Left ventricle myocardium inferior (tissue), 1 donor: ENCODE data around the gene PLCD1. TPM values are rescaled to one million over a fixed set of nuclear protein-coding genes. Genes with fewer than 3 reads are reported as not detected.

Source experiments
- DNase-seq: peaks from one replicate; pipeline ENCODE4 v3.0.0-alpha.2; 2020
- H3K27ac ChIP-seq: fragments of 200-600 bp; replicated peaks from 2 replicates; pipeline ENCODE4 v1.8.0; 2021
- H3K27me3 ChIP-seq: fragments of 200-600 bp; 2 replicates; pipeline ENCODE4 v1.8.0; 2021; ENCODE audit warnings: low read depth
- H3K36me3 ChIP-seq: fragments of 200-600 bp; 2 replicates; pipeline ENCODE4 v1.8.0; 2021
- H3K4me1 ChIP-seq: fragments of 200-600 bp; 2 replicates; pipeline ENCODE4 v1.8.0; 2021
- H3K4me3 ChIP-seq: fragments of 200-600 bp; 2 replicates; pipeline ENCODE4 v1.8.0; 2021; ENCODE audit warnings: mild to moderate bottlenecking, moderate library complexity
- H3K9me3 ChIP-seq: fragments of 200-600 bp; replicated peaks from 2 replicates; pipeline ENCODE4 v1.8.0; 2021
- intact Hi-C: fragments of 100-400 bp; cut with micrococcal nuclease; formaldehyde crosslinking; loops from one replicate; pipeline ENCODE4 v1.11.0; 2022
- total RNA-seq: library from RNA; stranded (reverse); fragmentation: NEBNext Ultra II Directional; extraction: Animal tissue kit (Norgen Biotek cat#: 25700); gene quantifications from one replicate; pipeline ENCODE4 v1.2.1, GENCODE V29; 2021
- TF ChIP-seq, protein P1 (sequence below): fragments of 200-600 bp; IDR thresholded peaks from 2 replicates; pipeline ENCODE4 v1.8.0; 2021; ENCODE audit warnings: antibody characterized with exemption, mild to moderate bottlenecking, borderline replicate concordance
- donor health status: DM: no; HTN: yes; CAD: no; lungs with severe emphysema.

PLCD1 gene
- total RNA-seq, 1 donor from 2014 or later = 10.3 TPM

DNA sequence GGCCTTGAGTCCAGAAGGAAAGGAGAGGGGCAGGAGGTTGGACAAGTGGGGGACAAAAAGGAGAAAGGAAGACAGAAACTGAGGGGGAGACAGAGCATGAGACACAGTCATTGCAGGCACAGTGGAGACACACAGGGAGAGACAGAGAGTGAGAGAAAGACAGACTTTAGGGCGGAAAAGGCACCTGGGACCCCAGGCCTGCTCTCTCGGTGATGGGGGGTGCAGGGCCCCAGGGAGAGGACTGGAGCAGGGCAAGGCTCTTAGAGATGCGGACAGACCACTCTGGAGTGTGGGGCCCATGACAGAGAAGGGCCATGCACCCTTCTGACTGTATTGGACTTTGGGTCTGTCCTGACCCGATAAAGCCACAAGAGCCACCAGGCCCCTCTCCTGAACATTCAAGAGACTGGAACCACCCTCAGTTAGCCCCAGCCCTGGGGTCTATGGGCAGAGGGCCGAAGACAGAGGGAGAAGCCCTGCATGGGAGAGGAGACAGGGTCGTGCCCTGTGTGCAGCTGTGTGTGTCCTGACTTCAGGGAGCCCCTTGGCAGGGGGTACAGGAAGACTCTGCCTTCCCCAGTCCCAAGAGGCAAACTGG lies 12.5 kb downstream of the PLCD1 start:
- TF ChIP-seq, protein P1, sequence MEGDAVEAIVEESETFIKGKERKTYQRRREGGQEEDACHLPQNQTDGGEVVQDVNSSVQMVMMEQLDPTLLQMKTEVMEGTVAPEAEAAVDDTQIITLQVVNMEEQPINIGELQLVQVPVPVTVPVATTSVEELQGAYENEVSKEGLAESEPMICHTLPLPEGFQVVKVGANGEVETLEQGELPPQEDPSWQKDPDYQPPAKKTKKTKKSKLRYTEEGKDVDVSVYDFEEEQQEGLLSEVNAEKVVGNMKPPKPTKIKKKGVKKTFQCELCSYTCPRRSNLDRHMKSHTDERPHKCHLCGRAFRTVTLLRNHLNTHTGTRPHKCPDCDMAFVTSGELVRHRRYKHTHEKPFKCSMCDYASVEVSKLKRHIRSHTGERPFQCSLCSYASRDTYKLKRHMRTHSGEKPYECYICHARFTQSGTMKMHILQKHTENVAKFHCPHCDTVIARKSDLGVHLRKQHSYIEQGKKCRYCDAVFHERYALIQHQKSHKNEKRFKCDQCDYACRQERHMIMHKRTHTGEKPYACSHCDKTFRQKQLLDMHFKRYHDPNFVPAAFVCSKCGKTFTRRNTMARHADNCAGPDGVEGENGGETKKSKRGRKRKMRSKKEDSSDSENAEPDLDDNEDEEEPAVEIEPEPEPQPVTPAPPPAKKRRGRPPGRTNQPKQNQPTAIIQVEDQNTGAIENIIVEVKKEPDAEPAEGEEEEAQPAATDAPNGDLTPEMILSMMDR = no peak
- no peak for DNase-seq
- peaks cover 10% of the 10 kb centered on the region for H3K4me1 ChIP-seq
- H3K36me3 ChIP-seq = peaks cover 48% of the 10 kb centered on the region
- H3K27ac ChIP-seq = no peak overlapping the region
- peaks cover 10% of the 10 kb centered on the region for H3K9me3 ChIP-seq
- no peaks in the 10 kb centered on the region for H3K27me3 ChIP-seq
- intact Hi-C loops = no loop called here
- no peak overlapping the region for H3K4me3 ChIP-seq

DNA sequence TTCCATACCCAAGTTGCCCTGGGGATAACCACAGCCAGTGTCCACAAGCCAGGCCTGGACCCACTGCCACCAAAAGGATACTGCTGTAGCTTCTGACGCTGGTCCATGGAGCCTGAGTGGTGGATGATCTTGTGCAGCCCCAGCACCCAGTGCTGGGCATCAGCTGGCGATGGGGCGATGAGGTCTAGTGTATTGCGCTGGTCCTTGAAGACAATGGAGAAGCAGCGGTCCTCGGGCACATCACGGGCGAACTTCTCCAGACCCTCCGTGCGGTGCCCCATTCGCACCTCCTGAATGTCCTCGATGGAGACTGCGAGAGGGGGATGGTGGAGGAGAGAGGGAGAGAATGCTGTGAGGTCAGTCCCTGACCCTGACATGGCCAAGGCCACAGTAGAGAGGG lies 13.0 kb downstream of the PLCD1 start:
- no peak overlapping the region for H3K4me3 ChIP-seq
- H3K4me1 ChIP-seq = peaks cover 10% of the 10 kb centered on the region
- peaks cover 10% of the 10 kb centered on the region for H3K9me3 ChIP-seq
- no peak for DNase-seq
- H3K27ac ChIP-seq = no peak overlapping the region
- TF ChIP-seq, protein P1 = no peak
- intact Hi-C loops = no loop called here
- H3K36me3 ChIP-seq = peaks cover 50% of the 10 kb centered on the region
- no peaks in the 10 kb centered on the region for H3K27me3 ChIP-seq

DNA sequence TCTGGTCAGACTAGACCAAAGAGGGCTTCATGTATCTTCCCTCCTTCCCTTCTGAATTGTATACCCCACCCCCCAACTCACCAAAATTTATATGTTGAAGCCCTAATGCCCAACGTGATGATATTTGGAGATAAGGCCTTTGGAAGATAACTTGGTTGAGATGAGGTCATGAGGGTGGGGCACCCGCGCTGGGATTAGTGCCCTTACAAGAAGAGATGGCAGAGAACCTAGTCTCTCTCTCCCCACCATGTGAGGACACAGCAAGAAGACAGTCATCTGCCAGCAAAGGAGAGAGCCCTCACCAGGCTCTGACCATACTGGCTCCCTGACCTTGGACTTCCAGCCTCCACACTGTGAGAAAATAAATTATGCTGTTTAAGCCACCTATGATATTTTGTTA lies 13.5 kb downstream of the PLCD1 start:
- H3K4me3 ChIP-seq = no peak overlapping the region
- H3K9me3 ChIP-seq = peaks cover 10% of the 10 kb centered on the region
- no peaks in the 10 kb centered on the region for H3K27me3 ChIP-seq
- DNase-seq = no peak
- TF ChIP-seq, protein P1 = no peak
- H3K27ac ChIP-seq = no peak overlapping the region
- intact Hi-C loops = no loop called here
- peaks cover 54% of the 10 kb centered on the region for H3K36me3 ChIP-seq
- peaks cover 10% of the 10 kb centered on the region for H3K4me1 ChIP-seq

DNA sequence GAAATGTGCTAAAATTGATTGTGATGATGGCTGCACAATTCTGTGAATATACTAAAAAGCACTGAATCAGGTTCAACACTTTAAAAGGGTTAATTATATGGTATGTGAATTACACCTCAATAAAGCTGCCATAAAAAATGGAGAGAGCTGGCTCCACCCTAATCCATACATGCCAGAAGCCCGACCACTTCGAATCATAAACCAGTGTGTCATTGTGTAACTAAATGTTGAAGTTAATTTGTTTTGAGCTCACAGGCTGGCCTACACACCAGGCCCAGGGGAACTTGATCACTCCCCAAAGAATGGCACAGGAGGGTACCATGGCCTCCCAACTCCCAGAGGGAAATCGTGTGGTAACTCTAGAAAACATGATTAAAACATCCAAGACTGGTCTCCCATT lies 14.0 kb downstream of the PLCD1 start:
- no peak overlapping the region for H3K4me3 ChIP-seq
- DNase-seq = no peak
- H3K36me3 ChIP-seq = peaks cover 59% of the 10 kb centered on the region

DNA sequence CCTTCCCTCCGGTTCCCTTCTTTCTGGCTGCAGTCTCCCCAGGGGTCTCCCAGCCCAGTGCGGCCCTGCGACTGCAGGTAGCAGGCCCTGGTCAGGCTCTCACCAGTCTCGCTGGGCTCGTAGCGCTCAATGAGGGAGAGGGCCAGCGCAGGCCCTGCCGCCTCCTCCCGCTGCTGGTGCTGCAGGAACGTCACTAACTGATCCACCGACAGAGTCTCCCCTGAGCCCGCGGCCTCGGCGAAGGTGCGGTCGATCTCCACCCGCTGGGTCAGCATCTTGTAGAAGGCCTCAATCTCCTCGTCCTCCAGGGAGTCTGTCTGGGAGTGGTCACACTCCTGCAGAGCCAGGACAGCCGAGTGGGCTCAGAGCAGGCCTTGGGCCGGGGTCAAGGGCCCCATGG lies 18.3 kb downstream of the PLCD1 start:
- peaks cover 4% of the 10 kb centered on the region for H3K4me1 ChIP-seq
- DNase-seq = no peak
- H3K27me3 ChIP-seq = no peaks in the 10 kb centered on the region
- H3K9me3 ChIP-seq = peaks cover 4% of the 10 kb centered on the region
- no peak overlapping the region for H3K27ac ChIP-seq
- intact Hi-C loops = no loop called here
- TF ChIP-seq, protein P1 = no peak
- H3K36me3 ChIP-seq = peaks cover 62% of the 10 kb centered on the region
- no peak overlapping the region for H3K4me3 ChIP-seq

More for the DNA sequence above, 14.0 kb downstream of the PLCD1 start:
- H3K27ac ChIP-seq = no peak overlapping the region
- peaks cover 10% of the 10 kb centered on the region for H3K4me1 ChIP-seq
- no peaks in the 10 kb centered on the region for H3K27me3 ChIP-seq
- TF ChIP-seq, protein P1 = no peak
- intact Hi-C loops = no loop called here
- peaks cover 10% of the 10 kb centered on the region for H3K9me3 ChIP-seq
